ENCODE data around the gene SNAPC4.

DNA sequence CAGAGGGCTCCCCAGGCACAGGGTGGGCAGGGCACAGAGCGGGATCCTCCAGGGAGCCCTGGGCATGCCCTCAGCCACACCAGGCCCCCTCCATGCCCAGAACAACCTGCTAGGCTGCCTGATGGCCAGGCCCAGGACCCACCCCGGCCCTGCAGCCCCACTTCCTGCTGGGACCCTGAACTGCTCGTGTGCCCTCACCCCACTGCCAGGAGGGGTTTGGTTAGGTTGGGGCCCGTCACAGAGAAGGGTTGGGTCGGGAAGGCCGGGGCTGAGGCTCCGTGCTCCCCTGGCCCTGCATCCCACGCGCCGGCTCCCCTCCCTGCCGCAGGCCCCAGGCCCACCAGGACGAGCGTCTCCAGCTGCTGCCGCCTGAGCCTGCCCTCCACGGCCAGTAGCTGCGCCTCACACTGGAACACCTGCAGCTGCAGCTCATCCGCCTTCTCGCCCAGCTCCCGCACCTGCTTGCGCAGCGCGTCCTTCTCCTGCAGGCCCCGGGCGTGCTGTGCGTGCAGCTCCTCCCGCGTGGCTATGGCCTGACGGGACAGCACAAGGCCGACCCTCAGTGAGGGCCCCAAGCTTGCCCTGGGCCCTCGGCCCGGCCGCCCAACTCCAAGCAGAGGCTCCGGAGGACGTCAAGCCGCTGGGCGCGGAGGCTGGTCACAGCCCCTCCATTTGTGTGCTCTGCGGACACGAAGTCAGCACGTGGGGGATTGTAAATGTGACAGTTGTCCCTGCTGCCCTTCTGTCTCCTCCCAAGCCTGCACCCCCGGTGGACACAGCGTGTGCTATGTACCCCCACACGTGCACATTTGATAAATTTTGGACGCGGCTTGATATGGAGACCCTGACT lies 32.4 kb downstream of the SNAPC4 start:
- TF ChIP-seq EP300 (IDR thresholded peaks at IDR 0.05) (no peak), POLR2AphosphoS5 (IDR thresholded peaks at IDR 0.05) (no peak)

All from sigmoid colon (tissue), 4 donors.